Neural progenitor cell (in vitro differentiated cells): ENCODE results near the gene CCNY. TPM values are rescaled to one million over a fixed set of nuclear protein-coding genes. Genes with fewer than 3 reads are reported as not detected.
"Not testable (repeated sequence)": the region's sequence is repeated elsewhere in the genome, so short reads cannot be mapped to it uniquely, and the experiment has no call there.

Experiments
- DNase-seq: peaks from one replicate; pipeline ENCODE4 v3.0.0-alpha.2; 2016; ENCODE audit warnings: low spot score
- H2AFZ ChIP-seq: fragments of 200-600 bp; sonication (generic); replicated peaks from 2 replicates; pipeline ENCODE4 v1.6.1; 2016; ENCODE audit warnings: antibody characterized with exemption
- H3F3A ChIP-seq: fragments of 200-600 bp; sonication (generic); 2 replicates; pipeline ENCODE4 v1.6.1; 2016; ENCODE audit warnings: antibody characterized with exemption, low read depth
- H3K27ac ChIP-seq: fragments of 200-600 bp; sonication (generic); 2 replicates; pipeline ENCODE4 v1.5.1; 2016; ENCODE audit warnings: mild to moderate bottlenecking
- H3K27me3 ChIP-seq: fragments of 200-600 bp; sonication (generic); 2 replicates; pipeline ENCODE4 v1.6.1; 2016; ENCODE audit warnings: mild to moderate bottlenecking, moderate library complexity
- H3K36me3 ChIP-seq: fragments of 200-600 bp; sonication (generic); 2 replicates; pipeline ENCODE4 v1.5.1; 2016
- H3K4me1 ChIP-seq: fragments of 200-600 bp; sonication (generic); 2 replicates; pipeline ENCODE4 v1.6.1; 2016; ENCODE audit warnings: mixed run types
- H3K4me2 ChIP-seq: fragments of 200-600 bp; sonication (generic); 2 replicates; pipeline ENCODE4 v1.6.1; 2016
- H3K4me3 ChIP-seq: fragments of 200-600 bp; sonication (generic); 2 replicates; pipeline ENCODE4 v1.5.1; 2016
- H3K79me2 ChIP-seq: fragments of 200-600 bp; sonication (generic); 2 replicates; pipeline ENCODE4 v1.6.1; 2016; ENCODE audit warnings: low read depth
- H3K9ac ChIP-seq: fragments of 200-600 bp; sonication (generic); 2 replicates; pipeline ENCODE4 v1.6.1; 2016
- H3K9me3 ChIP-seq: fragments of 200-600 bp; sonication (generic); 2 replicates; pipeline ENCODE4 v1.5.1; 2016; ENCODE audit warnings: low read depth
- H4K20me1 ChIP-seq: fragments of 200-600 bp; sonication (generic); 2 replicates; pipeline ENCODE4 v1.6.1; 2016; ENCODE audit warnings: low read depth
- H3K27ac Mint-ChIP-seq: 3 replicates; pipeline ENCODE4 v1.8.0; 2021; ENCODE audit warnings: mixed read lengths
- H3K27me3 Mint-ChIP-seq: 2 replicates; pipeline ENCODE4 v1.8.0; 2022; ENCODE audit warnings: low read depth, mild to moderate bottlenecking, inconsistent platforms, moderate library complexity, mixed read lengths; ENCODE audit not compliant: insufficient read depth
- H3K36me3 Mint-ChIP-seq: 3 replicates; pipeline ENCODE4 v1.8.0; 2021; ENCODE audit warnings: mixed read lengths
- H3K4me1 Mint-ChIP-seq: 3 replicates; pipeline ENCODE4 v1.8.0; 2021; ENCODE audit warnings: mixed read lengths
- H3K4me3 Mint-ChIP-seq: 3 replicates; pipeline ENCODE4 v1.8.0; 2021; ENCODE audit warnings: mild to moderate bottlenecking, moderate library complexity, mixed read lengths
- H3K9me3 Mint-ChIP-seq: 3 replicates; pipeline ENCODE4 v1.8.0; 2020; ENCODE audit warnings: mixed read lengths
- CTCF ChIP-seq: fragments of 200-600 bp; sonication (generic); IDR thresholded peaks from 2 replicates; pipeline ENCODE4 v1.5.1; 2017; ENCODE audit warnings: antibody characterized with exemption, mild to moderate bottlenecking
- EZH2 ChIP-seq: fragments of 200-600 bp; sonication (generic); IDR thresholded peaks from 2 replicates; pipeline ENCODE4 v1.6.1; 2017; ENCODE audit warnings: antibody characterized with exemption, mild to moderate bottlenecking, moderate library complexity
- EZH2phosphoT487 ChIP-seq: fragments of 200-600 bp; sonication (generic); IDR thresholded peaks from 2 replicates; pipeline ENCODE4 v1.6.1; 2017; ENCODE audit warnings: antibody characterized with exemption
- total RNA-seq: library from RNA; depleted of rRNA; stranded (reverse); fragments of >200 nt; gene quantifications from 2 replicates; pipeline ENCODE4 v1.2.3, GENCODE V29; 2015; ENCODE audit warnings: low replicate concordance

Gene CCNY
- total RNA-seq, 1 donor from 2014 or later: 46.7 TPM

- Mint-ChIP-seq H3K4me1 (peaks cover 53% of the 10 kb centered on the region), H3K27me3 (peaks cover 4% of the 10 kb centered on the region), H3K9me3 (no peaks in the 10 kb centered on the region), H3K36me3 (no peaks in the 10 kb centered on the region), H3K27ac (no peak overlapping the region), H3K4me3 (no peak overlapping the region)
- no peaks in the 10 kb centered on the region for H3K36me3 ChIP-seq
- H4K20me1 ChIP-seq: peaks cover 80% of the 10 kb centered on the region
- H3K27me3 ChIP-seq: no peaks in the 10 kb centered on the region
- no peak for DNase-seq
- H3K27ac ChIP-seq: no peak overlapping the region
- peaks cover 6% of the 10 kb centered on the region for H3F3A ChIP-seq
- no peak overlapping the region for H2AFZ ChIP-seq
- no peak overlapping the region for H3K9ac ChIP-seq
- peaks cover 99% of the 10 kb centered on the region for H3K79me2 ChIP-seq
- H3K4me2 ChIP-seq: no peak overlapping the region
- H3K4me1 ChIP-seq: peaks cover 62% of the 10 kb centered on the region
- H3K4me3 ChIP-seq: no peak overlapping the region
- H3K9me3 ChIP-seq: no peaks in the 10 kb centered on the region
- TF ChIP-seq CTCF (no peak), EZH2phosphoT487 (no peak), EZH2 (no peak)
Observed at GRCh38 chr10:35398908-35399307, 62.6 kb downstream of the CCNY start.

GRCh38 chr10:35399414-35400009, 63.2 kb downstream of the CCNY start:
- peaks cover 56% of the 10 kb centered on the region for H3K4me1 ChIP-seq
- no peak overlapping the region for H3K4me3 ChIP-seq
- Mint-ChIP-seq H3K4me1 (peaks cover 47% of the 10 kb centered on the region), H3K4me3 (no peak overlapping the region), H3K27me3 (peaks cover 4% of the 10 kb centered on the region), H3K27ac (no peak overlapping the region), H3K9me3 (no peaks in the 10 kb centered on the region), H3K36me3 (no peaks in the 10 kb centered on the region)
- peaks cover 6% of the 10 kb centered on the region for H3F3A ChIP-seq
- H3K27me3 ChIP-seq: no peaks in the 10 kb centered on the region
- H3K36me3 ChIP-seq: no peaks in the 10 kb centered on the region
- H3K4me2 ChIP-seq: no peak overlapping the region
- H3K9ac ChIP-seq: no peak overlapping the region
- H4K20me1 ChIP-seq: peaks cover 74% of the 10 kb centered on the region
- no peaks in the 10 kb centered on the region for H3K9me3 ChIP-seq
- TF ChIP-seq EZH2 (no peak), CTCF (no peak), EZH2phosphoT487 (no peak)
- no peak overlapping the region for H3K27ac ChIP-seq
- H3K79me2 ChIP-seq: peaks cover 99% of the 10 kb centered on the region
- H2AFZ ChIP-seq: no peak overlapping the region
- DNase-seq: no peak

GRCh38 chr10:35400595-35401268, 64.4 kb downstream of the CCNY start:
- Histone ChIP-seq H3K4me1 (peaks cover 45% of the 10 kb centered on the region), H3K79me2 (peaks cover 99% of the 10 kb centered on the region), H3K36me3 (no peaks in the 10 kb centered on the region), H4K20me1 (peaks cover 62% of the 10 kb centered on the region), H3K27me3 (no peaks in the 10 kb centered on the region), H3K9ac (no peak overlapping the region), H3F3A (peaks cover 6% of the 10 kb centered on the region), H2AFZ (no peak overlapping the region), H3K27ac (no peak overlapping the region), H3K4me3 (no peak overlapping the region), H3K9me3 (no peaks in the 10 kb centered on the region), H3K4me2 (no peak overlapping the region)
- H3K4me1 Mint-ChIP-seq: peaks cover 39% of the 10 kb centered on the region
- no peak overlapping the region for H3K4me3 Mint-ChIP-seq
- no peak overlapping the region for H3K27ac Mint-ChIP-seq
- no peaks in the 10 kb centered on the region for H3K9me3 Mint-ChIP-seq
- H3K27me3 Mint-ChIP-seq: peaks cover 3% of the 10 kb centered on the region
- no peak for TF ChIP-seq EZH2phosphoT487
- TF ChIP-seq CTCF: no peak
- no peak for TF ChIP-seq EZH2
- no peaks in the 10 kb centered on the region for H3K36me3 Mint-ChIP-seq
- no peak for DNase-seq

- Histone ChIP-seq H4K20me1 (peaks cover 35% of the 10 kb centered on the region), H3K79me2 (peaks cover 90% of the 10 kb centered on the region), H3K4me1 (peaks cover 19% of the 10 kb centered on the region)
- H3F3A ChIP-seq, H3K4me3 Mint-ChIP-seq, H3K27me3 Mint-ChIP-seq, H3K9me3 Mint-ChIP-seq, H3K36me3 ChIP-seq, H3K4me2 ChIP-seq, H3K4me3 ChIP-seq, H3K9me3 ChIP-seq, H3K36me3 Mint-ChIP-seq, H3K27me3 ChIP-seq, DNase-seq, H2AFZ ChIP-seq, H3K9ac ChIP-seq, H3K27ac ChIP-seq, H3K27ac Mint-ChIP-seq: not testable (repeated sequence)
- H3K4me1 Mint-ChIP-seq: peaks cover 17% of the 10 kb centered on the region
Observed at GRCh38 chr10:35403491-35403890, 67.2 kb downstream of the CCNY start.

- not testable (repeated sequence) for DNase-seq, H3K4me3 ChIP-seq, H3K36me3 Mint-ChIP-seq, H3K9ac ChIP-seq, H3K9me3 Mint-ChIP-seq, H3K4me3 Mint-ChIP-seq, H3K27me3 Mint-ChIP-seq, H3K36me3 ChIP-seq, H2AFZ ChIP-seq, H3K9me3 ChIP-seq, H3F3A ChIP-seq, H3K4me2 ChIP-seq, H3K27ac ChIP-seq, H3K27ac Mint-ChIP-seq, H3K27me3 ChIP-seq
- H4K20me1 ChIP-seq: peaks cover 31% of the 10 kb centered on the region
- H3K79me2 ChIP-seq: peaks cover 90% of the 10 kb centered on the region
- peaks cover 18% of the 10 kb centered on the region for H3K4me1 ChIP-seq
- peaks cover 16% of the 10 kb centered on the region for H3K4me1 Mint-ChIP-seq
Observed at GRCh38 chr10:35404077-35404476, 67.8 kb downstream of the CCNY start.
